ENCODE measurements around the gene EYA2.

DNA sequence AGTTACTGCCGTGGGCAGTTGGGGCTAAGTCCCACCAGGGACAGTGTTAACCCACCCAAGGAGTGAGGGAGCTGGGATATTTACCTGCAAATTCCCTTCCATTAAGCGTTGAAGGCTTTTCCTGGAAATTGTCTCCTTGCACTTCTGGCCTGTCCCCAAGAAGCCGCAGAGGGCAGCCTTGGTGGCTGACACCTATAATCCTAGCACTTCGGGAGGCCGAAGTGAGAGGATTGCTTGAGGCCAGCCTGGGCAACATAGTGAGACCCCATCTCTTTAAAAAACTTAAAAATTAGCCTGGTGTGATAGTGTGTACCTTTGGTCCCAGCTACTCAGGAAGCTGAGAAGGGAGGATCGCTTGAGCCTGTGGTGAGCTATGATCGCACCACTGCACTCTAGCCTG, 204.4 kb downstream of the EYA2 start:
- TF ChIP-seq ZNF274 (IDR thresholded peaks at IDR 0.05; ENCODE audit: low read depth, low read length): no peak
- no peak for TF ChIP-seq SUZ12 (IDR thresholded peaks at IDR 0.05; ENCODE audit: extremely low read depth, insufficient read depth, insufficient read length)
- no peak for TF ChIP-seq YY1 (IDR thresholded peaks at IDR 0.05; ENCODE audit: insufficient read depth, insufficient read length)
